AG04450 (cell line): Measurements from ENCODE around the gene UROS. TPM values are rescaled to one million over a fixed set of nuclear protein-coding genes. Genes with fewer than 3 reads are reported as not detected.

Experiments used
- CTCF ChIA-PET: fragments of 300-600, 350-600 bp; formaldehyde crosslinking; extraction: SDS; loops from one replicate; lab custom pipeline; 2022; ENCODE audit warnings: antibody characterized with exemption, inconsistent platforms; lab: Charles Lee
- POLR2A ChIA-PET: fragments of 350-600 bp; formaldehyde crosslinking; extraction: SDS; loops from one replicate; lab custom pipeline; 2021; ENCODE audit warnings: antibody characterized with exemption, inconsistent platforms; lab: Yijun Ruan, JAX
- DNase-seq: peaks from one replicate; pipeline ENCODE4 v3.0.0-alpha.2; 2011; ENCODE audit warnings: low read depth, low spot score
- H3K27ac ChIP-seq: one replicate; pipeline ENCODE4 v1.5.1; 2012; ENCODE audit warnings: low read depth, low read length, control low read depth
- H3K27me3 ChIP-seq: one replicate; pipeline ENCODE4 v1.6.0; 2012; ENCODE audit warnings: low read length; ENCODE audit not compliant: control insufficient read depth, insufficient read depth
- H3K4me3 ChIP-seq: 2 replicates; pipeline ENCODE4 v1.5.1; 2011; ENCODE audit warnings: mild to moderate bottlenecking, low read depth, low read length, control low read depth
- H3K9me3 ChIP-seq: 2 replicates; pipeline ENCODE4 v1.5.1; 2012; ENCODE audit warnings: low read length; ENCODE audit not compliant: control insufficient read depth, insufficient read depth
- polyA plus RNA-seq: library from polyadenylated mRNA; depleted of rRNA; stranded (reverse); fragments of >200 nt; gene quantifications from 2 replicates; pipeline ENCODE4 v1.2.3, GENCODE V29; 2011
- TF ChIP-seq, protein P1 (sequence below): IDR thresholded peaks from 2 replicates; pipeline ENCODE4 v1.5.1; 2011; ENCODE audit warnings: low read depth, low read length, control low read depth, inconsistent platforms

The UROS gene
- polyA plus RNA-seq, 1 experiment: 65.9 TPM

DNA sequence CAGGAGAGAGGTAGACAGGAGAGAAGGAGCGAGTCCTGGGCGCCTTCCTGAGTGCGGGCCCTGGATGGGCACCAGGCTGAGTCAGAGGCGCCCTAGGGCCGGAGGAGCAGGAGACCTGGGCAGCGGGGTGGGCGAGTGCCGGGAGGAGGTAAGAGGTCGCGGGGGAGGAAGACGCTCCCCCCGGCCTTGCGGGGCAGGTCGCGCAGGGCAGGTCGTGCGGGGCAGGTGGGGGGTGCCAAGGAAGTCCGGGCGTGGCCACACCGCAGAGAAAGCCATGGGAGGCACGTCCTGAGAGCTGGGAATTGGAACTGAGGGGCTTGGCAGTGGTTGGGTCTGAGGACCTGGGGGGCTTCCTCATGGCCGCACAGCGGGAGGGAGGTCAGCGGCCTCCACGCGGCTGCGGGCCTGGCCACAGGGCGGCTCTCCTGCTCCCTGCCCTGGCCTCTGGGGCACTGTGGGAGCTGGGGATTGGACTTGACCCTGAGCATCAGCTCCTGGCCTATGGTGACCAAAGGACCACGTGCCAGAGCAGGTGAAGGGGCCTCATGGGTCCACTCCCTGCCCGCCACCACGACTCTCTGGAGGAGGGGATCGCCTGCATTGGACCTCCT, 48.4 kb downstream of the UROS start:
- ChIA-PET POLR2A (no interaction called here), CTCF (no interaction called here)
- TF ChIP-seq, protein P1, sequence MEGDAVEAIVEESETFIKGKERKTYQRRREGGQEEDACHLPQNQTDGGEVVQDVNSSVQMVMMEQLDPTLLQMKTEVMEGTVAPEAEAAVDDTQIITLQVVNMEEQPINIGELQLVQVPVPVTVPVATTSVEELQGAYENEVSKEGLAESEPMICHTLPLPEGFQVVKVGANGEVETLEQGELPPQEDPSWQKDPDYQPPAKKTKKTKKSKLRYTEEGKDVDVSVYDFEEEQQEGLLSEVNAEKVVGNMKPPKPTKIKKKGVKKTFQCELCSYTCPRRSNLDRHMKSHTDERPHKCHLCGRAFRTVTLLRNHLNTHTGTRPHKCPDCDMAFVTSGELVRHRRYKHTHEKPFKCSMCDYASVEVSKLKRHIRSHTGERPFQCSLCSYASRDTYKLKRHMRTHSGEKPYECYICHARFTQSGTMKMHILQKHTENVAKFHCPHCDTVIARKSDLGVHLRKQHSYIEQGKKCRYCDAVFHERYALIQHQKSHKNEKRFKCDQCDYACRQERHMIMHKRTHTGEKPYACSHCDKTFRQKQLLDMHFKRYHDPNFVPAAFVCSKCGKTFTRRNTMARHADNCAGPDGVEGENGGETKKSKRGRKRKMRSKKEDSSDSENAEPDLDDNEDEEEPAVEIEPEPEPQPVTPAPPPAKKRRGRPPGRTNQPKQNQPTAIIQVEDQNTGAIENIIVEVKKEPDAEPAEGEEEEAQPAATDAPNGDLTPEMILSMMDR: no peak
- H3K27ac ChIP-seq: no peak overlapping the region
- H3K4me3 ChIP-seq: no peak overlapping the region
- DNase-seq: no peak
- peaks cover 4% of the 10 kb centered on the region; the same call in 1 of the 2 replicates for H3K9me3 ChIP-seq
- peaks cover 18% of the 10 kb centered on the region for H3K27me3 ChIP-seq

DNA sequence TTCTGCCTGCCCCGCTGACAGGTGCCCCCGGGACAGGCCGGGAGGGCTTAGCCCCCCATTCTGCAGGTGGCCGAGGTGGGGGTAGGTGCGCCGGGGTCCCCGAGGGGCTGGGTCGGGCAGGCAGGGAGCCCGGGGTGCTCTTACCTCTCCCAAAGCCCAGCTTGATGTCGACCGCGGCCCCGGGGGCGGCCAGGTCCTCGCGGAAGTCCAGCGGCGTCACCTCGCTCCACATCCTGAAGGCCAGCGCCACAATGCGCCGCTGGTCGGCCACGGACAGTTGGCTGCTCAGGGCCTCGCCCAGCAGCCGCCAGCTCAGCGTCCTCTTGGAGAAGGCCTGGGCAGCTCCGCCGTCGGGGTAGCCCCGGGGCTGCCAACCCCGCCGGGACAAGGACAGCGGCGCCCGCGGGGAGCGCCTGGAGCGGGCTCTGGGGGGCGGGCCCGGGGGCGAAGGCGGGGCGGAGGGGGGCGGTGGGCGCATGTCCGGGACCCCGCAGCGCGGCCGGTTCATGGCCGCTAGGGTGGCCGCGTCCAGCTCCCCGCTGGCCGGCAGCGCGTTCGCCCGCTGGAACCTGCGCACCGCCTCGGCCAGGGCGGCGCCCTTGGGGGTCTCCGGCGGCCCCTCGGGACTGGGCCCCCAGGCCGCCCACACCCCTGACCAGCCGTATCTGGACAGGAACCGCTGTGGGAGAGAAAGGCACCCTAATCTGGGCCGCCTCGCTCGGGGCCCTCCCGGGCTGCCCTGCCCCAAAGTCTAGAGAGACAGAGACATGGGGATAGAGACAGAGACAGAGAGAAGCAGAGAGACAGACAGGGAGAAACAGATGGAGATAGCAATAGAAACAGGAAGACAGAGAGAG, 49.1 kb downstream of the UROS start:
- TF ChIP-seq, protein P1: no peak
- DNase-seq: no peak
- Histone ChIP-seq H3K9me3 (peaks cover 4% of the 10 kb centered on the region; the same call in 1 of the 2 replicates), H3K4me3 (no peak overlapping the region), H3K27ac (no peak overlapping the region), H3K27me3 (peaks cover 18% of the 10 kb centered on the region)
- CTCF ChIA-PET: no interaction called here
- POLR2A ChIA-PET: no interaction called here

DNA sequence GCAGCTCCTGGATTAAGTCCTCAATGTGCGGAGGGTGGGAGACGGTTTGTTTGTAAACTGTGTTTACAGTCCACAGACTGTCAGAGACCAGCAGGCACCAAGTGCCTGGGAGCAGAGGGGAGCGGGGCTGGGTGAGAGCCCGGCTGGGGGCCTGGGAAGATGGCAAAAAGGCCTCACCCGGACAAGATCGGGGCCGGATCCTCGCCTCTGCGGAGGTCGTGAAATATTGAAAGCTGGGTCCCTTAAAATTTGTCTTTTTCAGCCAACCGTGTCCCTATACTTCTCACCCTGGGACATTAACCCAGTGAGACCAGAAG, 50.2 kb downstream of the UROS start:
- TF ChIP-seq, protein P1: no peak
- CTCF ChIA-PET: no interaction called here
- POLR2A ChIA-PET: no interaction called here

DNA sequence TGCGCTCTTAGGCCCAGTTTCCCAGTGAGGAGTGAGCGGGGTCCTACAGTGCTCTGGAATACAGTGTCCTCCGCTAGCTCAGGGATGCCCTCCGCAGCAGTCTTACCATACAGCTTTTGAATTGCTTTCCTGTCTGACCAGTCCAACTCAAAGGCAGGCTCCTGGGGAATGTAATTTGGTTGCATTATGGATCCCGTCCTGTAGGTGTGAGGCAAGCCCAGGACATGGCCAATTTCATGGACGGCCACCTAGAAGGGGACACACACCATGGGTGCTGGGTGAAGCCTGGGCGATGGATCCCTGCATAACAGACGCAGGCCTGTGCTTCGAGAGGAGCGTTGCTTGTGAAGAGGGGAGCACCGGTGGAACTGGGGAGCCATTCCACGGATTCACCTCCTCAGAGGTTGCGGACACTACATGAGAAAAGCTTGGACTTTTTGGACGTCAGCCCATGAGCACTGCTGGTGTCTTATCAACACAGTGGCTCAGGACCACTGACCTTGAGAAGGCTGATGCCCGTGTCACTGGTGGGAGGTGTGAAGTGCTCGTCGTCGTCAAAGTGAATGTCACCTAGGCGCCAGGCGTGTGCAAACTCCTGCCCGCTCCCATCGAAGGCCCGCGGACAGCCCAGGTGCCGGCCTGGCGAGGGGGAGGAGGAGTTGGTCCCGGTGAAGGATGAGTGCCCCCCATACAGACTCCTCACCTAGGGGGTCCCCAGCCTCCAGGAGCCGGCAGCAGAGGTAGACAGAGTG, 50.8 kb downstream of the UROS start:
- Histone ChIP-seq H3K27me3 (peaks cover 12% of the 10 kb centered on the region), H3K4me3 (no peak overlapping the region), H3K27ac (no peak overlapping the region), H3K9me3 (peaks cover 4% of the 10 kb centered on the region; the same call in 1 of the 2 replicates)
- TF ChIP-seq, protein P1: no peak
- no peak for DNase-seq
- ChIA-PET CTCF (no interaction called here), POLR2A (interaction anchor here (0.6 kb wide), 1 partner anchor 54 kb away, joined by 3 read pairs; no protein-coding TSS in a partner anchor)

More for the DNA sequence above, 50.2 kb downstream of the UROS start:
- Histone ChIP-seq H3K9me3 (peaks cover 4% of the 10 kb centered on the region; the same call in 1 of the 2 replicates), H3K27ac (no peak overlapping the region), H3K4me3 (no peak overlapping the region), H3K27me3 (peaks cover 15% of the 10 kb centered on the region)
- no peak for DNase-seq
